C4-2B (cell line): ENCODE data around the gene APPL2.
"Not testable (repeated sequence)": the region's sequence is repeated elsewhere in the genome, so short reads cannot be mapped to it uniquely, and the experiment has no call there.

ENCODE experiments used
- CTCF ChIP-seq: fragments of 450-650 bp; conservative IDR thresholded peaks from 2 replicates; pipeline ENCODE4 v1.5.1; 2017; ENCODE audit warnings: mild to moderate bottlenecking
- ZFX ChIP-seq: fragments of 450-650 bp; IDR thresholded peaks from 2 replicates; pipeline ENCODE4 v1.6.1; 2017

- not testable (repeated sequence) for TF ChIP-seq CTCF, ZFX
Measured at GRCh38 chr12:105245776-105246427, 9.9 kb upstream of the APPL2 start.
